DLD1 (cell line): ENCODE data around the gene TUT7.
"Not testable (repeated sequence)": the region's sequence is repeated elsewhere in the genome, so short reads cannot be mapped to it uniquely, and the experiment has no call there.

ENCODE experiments used
- in situ Hi-C: cut with HindIII; loops from 2 replicates; pipeline ENCODE4 v1.10.0; 2017; ENCODE audit warnings: low sequenced_read_pairs

The TUT7 gene

GRCh38 chr9:86354011-86354817 is at the start of gene TUT7:
TUT7 (minus strand) TSS chr9:86354410; CDS start chr9:86353199, 1,211 bp downstream.
- in situ Hi-C loops, result no loop called here

GRCh38 chr9:86402591-86402990 is 48.4 kb upstream of the TUT7 start:
- in situ Hi-C loops, result no loop called here

- in situ Hi-C loops, result no loop called here
These were observed 42.2 kb upstream of the TUT7 start for GRCh38 chr9:86396412-86396811.

- in situ Hi-C loops, result not testable (repeated sequence)
These were observed 36.0 kb upstream of the TUT7 start for GRCh38 chr9:86390184-86390583.

GRCh38 chr9:86389628-86390027 is 35.4 kb upstream of the TUT7 start:
- in situ Hi-C loops, result no loop called here

- in situ Hi-C loops, result no loop called here
These were observed 33.2 kb upstream of the TUT7 start for GRCh38 chr9:86387376-86387775.

GRCh38 chr9:86383000-86383399 is 28.8 kb upstream of the TUT7 start:
- in situ Hi-C loops, result not testable (repeated sequence)

- in situ Hi-C loops, result no loop called here
These were observed 21.8 kb upstream of the TUT7 start for GRCh38 chr9:86376016-86376415.

GRCh38 chr9:86369810-86370209 is 15.6 kb upstream of the TUT7 start:
- in situ Hi-C loops, result no loop called here

GRCh38 chr9:86368871-86369521 is 14.8 kb upstream of the TUT7 start:
- in situ Hi-C loops, result no loop called here

GRCh38 chr9:86361176-86361575 is 7.0 kb upstream of the TUT7 start:
- in situ Hi-C loops, result no loop called here

GRCh38 chr9:86359151-86359879 is 5.1 kb upstream of the TUT7 start:
- in situ Hi-C loops, result no loop called here

GRCh38 chr9:86356871-86357866 is 3.0 kb upstream of the TUT7 start:
- in situ Hi-C loops, result no loop called here

- in situ Hi-C loops, result no loop called here
These were observed 1.6 kb upstream of the TUT7 start for GRCh38 chr9:86355814-86356213.

GRCh38 chr9:86354818-86355309 is 654 bp upstream of the TUT7 start:
- in situ Hi-C loops, result no loop called here

GRCh38 chr9:86353655-86354010 is 577 bp downstream of the TUT7 start:
- in situ Hi-C loops, result no loop called here

GRCh38 chr9:86352440-86353077 is 1.7 kb downstream of the TUT7 start:
- in situ Hi-C loops, result no loop called here

GRCh38 chr9:86351880-86352279 is 2.3 kb downstream of the TUT7 start:
- in situ Hi-C loops, result no loop called here

- in situ Hi-C loops, result no loop called here
These were observed 4.0 kb downstream of the TUT7 start for GRCh38 chr9:86350006-86350760.
